HepG2 (cell line): ENCODE data around the gene RAPGEF6. TPM values are rescaled to one million over a fixed set of nuclear protein-coding genes. Genes with fewer than 3 reads are reported as not detected.

Experiments
- ATAC-seq: fragments of 200-7000 bp; cut with Tn5 transposase; 3 replicates; pipeline ENCODE4 v1.9.1; 2020; ENCODE audit warnings: mild to moderate bottlenecking, moderate library complexity
- BruUV-seq: library from RNA; stranded (reverse); fragments of 400-500 nt; replicated peaks from 2 replicates; lab custom pipeline; 2021; lab: Mats Ljungman, UMichigan
- CTCF ChIA-PET: fragments of 300-600 bp; formaldehyde crosslinking; extraction: SDS; loops from one replicate; lab custom pipeline; 2021; ENCODE audit warnings: low total read pairs, inconsistent platforms, low intra/inter-chr PET ratio; lab: Yijun Ruan, JAX
- POLR2A ChIA-PET: fragments of 350-600 bp; sonication (Branson Sonifier 250); formaldehyde crosslinking; loops from one replicate; lab custom pipeline; 2020; ENCODE audit warnings: antibody characterized with exemption, inconsistent platforms; lab: Yijun Ruan, JAX
- DNase-seq: peaks from one replicate; pipeline ENCODE4 v3.0.0-alpha.2; 2015; ENCODE audit warnings: low spot score
- FAIRE-seq: peaks from 3 replicates; lab custom pipeline; 2011; peaks lifted over from hg19 to GRCh38; lab: Jason Lieb, UNC
- H2AFZ ChIP-seq: one replicate; pipeline ENCODE4 v1.6.1; 2011; ENCODE audit warnings: low read length, inconsistent platforms
- H3K27ac ChIP-seq: fragments of 300-600 bp; 3 replicates; pipeline ENCODE4 v1.8.0; 2011; ENCODE audit warnings: mixed run types, mild to moderate bottlenecking, mixed read lengths, low read length, inconsistent platforms; ENCODE audit not compliant: insufficient read depth; ENCODE audit errors: extremely low read length
- H3K27me3 ChIP-seq, 2 experiments: fragments of 200-600 bp in 1 of 2; 2 replicates in 1 of 2; 3 replicates in 1 of 2; pipeline versions ENCODE4 v1.6.0 to v1.8.0; 2011; ENCODE audit warnings: low read length in 2 of 2, mild to moderate bottlenecking in 2 of 2, moderate library complexity in 2 of 2, inconsistent platforms in 1 of 2; ENCODE audit not compliant: insufficient read depth in 2 of 2, control insufficient read depth in 1 of 2
- H3K36me3 ChIP-seq, 2 experiments: fragments of 200-600 bp in 1 of 2; replicated peaks in 1 of 2; 2 replicates in 1 of 2; 3 replicates in 1 of 2; pipeline versions ENCODE4 v1.5.1 to v1.8.0; 2011; ENCODE audit warnings: low read length in 2 of 2, inconsistent platforms in 1 of 2; ENCODE audit not compliant: insufficient read depth in 2 of 2, control insufficient read depth in 1 of 2
- H3K4me1 ChIP-seq: 2 replicates; pipeline ENCODE4 v1.5.1; 2012; ENCODE audit warnings: low read length, inconsistent platforms; ENCODE audit not compliant: insufficient read depth
- H3K4me2 ChIP-seq: 2 replicates; pipeline ENCODE4 v1.6.0; 2011; ENCODE audit warnings: low read depth, low read length, inconsistent platforms
- H3K4me3 ChIP-seq, 3 experiments: fragments of 200-600 bp in 1 of 3; sonication (generic), shearing (Covaris generic) in 1 of 3; replicated peaks in 1 of 3; 2 replicates each; pipeline ENCODE4 v1.5.1; 2011 to 2016; ENCODE audit warnings: low read length in 3 of 3, inconsistent platforms in 2 of 3, low read depth in 2 of 3, mild to moderate bottlenecking in 2 of 3, control low read depth in 1 of 3, mixed read lengths in 1 of 3; ENCODE audit not compliant: insufficient read depth in 1 of 3
- H3K79me2 ChIP-seq: one replicate; pipeline ENCODE4 v1.6.1; 2011; ENCODE audit warnings: low read length, inconsistent platforms; ENCODE audit not compliant: insufficient read depth
- H3K9ac ChIP-seq: 2 replicates; pipeline ENCODE4 v1.6.0; 2011; ENCODE audit warnings: mild to moderate bottlenecking, low read depth, low read length, inconsistent platforms; ENCODE audit not compliant: insufficient read depth
- H3K9me3 ChIP-seq: 2 replicates; pipeline ENCODE4 v1.5.1; 2012; ENCODE audit warnings: mild to moderate bottlenecking, low read length
- H4K20me1 ChIP-seq: 2 replicates; pipeline ENCODE4 v1.6.0; 2011; ENCODE audit warnings: inconsistent platforms, mild to moderate bottlenecking, low read length, moderate library complexity; ENCODE audit not compliant: insufficient read depth
- HMGA1 ChIP-seq: sonication (generic); formaldehyde crosslinking; conservative IDR thresholded peaks from 2 replicates; pipeline ENCODE4 v1.4.0; 2020; ENCODE audit warnings: missing genetic modification reagents
- MAFF ChIP-seq: IDR thresholded peaks from 2 replicates; pipeline ENCODE4 v1.6.1; 2011; ENCODE audit warnings: low read depth, low read length, improper control_type of control experiment
- MAFK ChIP-seq, 2 experiments: IDR thresholded peaks in 1 of 2; conservative IDR thresholded peaks in 1 of 2; 2 replicates each; pipeline ENCODE4 v1.6.1; 2011; ENCODE audit warnings: improper control_type of control experiment in 2 of 2, low read length in 2 of 2
- ZBTB40 ChIP-seq, 2 experiments: fragments of 450-650 bp in 1 of 2; sonication (generic) in 1 of 2; formaldehyde crosslinking in 1 of 2; IDR thresholded peaks; 2 replicates each; pipeline versions ENCODE4 v1.6.1 to v1.8.0; 2016 to 2022; ENCODE audit warnings: antibody characterized with exemption in 1 of 2, mild to moderate bottlenecking in 1 of 2, missing genetic modification reagents in 1 of 2
- ZNF230 ChIP-seq: sonication (generic); formaldehyde crosslinking; IDR thresholded peaks from 2 replicates; pipeline ENCODE4 v1.4.0; 2020; ENCODE audit warnings: mild to moderate bottlenecking, missing genetic modification reagents
- ZNF354B ChIP-seq: sonication (generic); formaldehyde crosslinking; IDR thresholded peaks from 2 replicates; pipeline ENCODE4 v1.8.0; 2022; ENCODE audit warnings: mild to moderate bottlenecking, missing genetic modification reagents
- ZNF720 ChIP-seq: sonication (generic); formaldehyde crosslinking; IDR thresholded peaks from 2 replicates; pipeline ENCODE4 v1.4.0; 2020; ENCODE audit warnings: missing genetic modification reagents
- ZNF724P ChIP-seq: sonication (generic); formaldehyde crosslinking; IDR thresholded peaks from 2 replicates; pipeline ENCODE4 v1.8.0; 2022; ENCODE audit warnings: missing genetic modification reagents, borderline replicate concordance
- WGBS: methylation state at CpG from one replicate; pipeline ENCODE4 v1.1.6; 2017; ENCODE audit warnings: low lambda C conversion rate; 5-methylcytosine and 5-hydroxymethylcytosine counted together
- in situ Hi-C: cut with HindIII; loops from 2 replicates; pipeline ENCODE4 v1.10.0; 2017; ENCODE audit warnings: low pct_unique_long_range_greater_than_20kb; ENCODE audit not compliant: extremely low pct_ligation_motif_present
- intact Hi-C: fragments of 100-400 bp; cut with micrococcal nuclease; formaldehyde crosslinking; loops from one replicate; pipeline ENCODE4 v1.10.0; 2022; ENCODE audit not compliant: unreplicated experiment
- polyA plus RNA-seq, 8 experiments: library from polyadenylated mRNA; depleted of rRNA in 3 of 8; stranded (reverse) in 7 of 8; unstranded in 1 of 8; fragments of >200 nt; fragmentation: Illumina TruSeq in 4 of 8; extraction: Trizol in 4 of 8; gene quantifications; 2 replicates each; pipeline versions ENCODE4 v1.2.1 to v1.2.3, GENCODE V29; 2011 to 2016; ENCODE audit warnings: low read depth in 4 of 8, missing spikeins in 1 of 8, mixed read lengths in 1 of 8; ENCODE audit not compliant: insufficient read depth in 1 of 8
- total RNA-seq, 5 experiments: library from RNA; depleted of rRNA; stranded (reverse); fragments of >200 nt; fragmentation: Illumina TruSeq; extraction: Trizol; gene quantifications; 2 replicates each; pipeline ENCODE4 v1.2.3, GENCODE V29; 2016; ENCODE audit warnings: low read depth in 1 of 5

The RAPGEF6 gene
- total and polyA plus RNA-seq, 2 of the 13 experiments (the other 11 are each of a cell fraction or from before 2014, with no cell fraction given): 7.7 to 24.6 TPM

GRCh38 chr5:131514316-131515283, 120.4 kb downstream of the RAPGEF6 start:
- intact Hi-C loops: no loop called here
- Histone ChIP-seq H4K20me1 (no peaks in the 10 kb centered on the region), H3K36me3 (peaks cover 10 to 43% of the 10 kb centered on the region in 2 experiments; a peak in 4 of 5 replicates), H3K4me3 (no peak overlapping the region), H3K9me3 (no peaks in the 10 kb centered on the region), H3K27me3 (no peaks in the 10 kb centered on the region), H3K4me2 (no peak overlapping the region), H3K9ac (no peak overlapping the region), H3K79me2 (no peaks in the 10 kb centered on the region), H3K4me1 (0 out of 2 replicates have a peak, but pooled peaks cover 4% of the 10 kb centered on the region), H3K27ac (no peak overlapping the region), H2AFZ (no peak overlapping the region)
- CTCF ChIA-PET: no interaction called here
- no peak for FAIRE-seq
- 96% methylated on average over 6 of the region's 6 CpGs for WGBS
- no peak for DNase-seq
- TF ChIP-seq ZNF354B (no peak), MAFK (conservative IDR thresholded peaks at IDR 0.05 in 1 of 2, IDR thresholded peaks at IDR 0.05 in 1 of 2; ENCODE audit: low read length in 2 of 2) (peak; percentile 44 to 75), ZNF720 (CRISPR knock-in tag) (no peak), MAFF (peak; percentile 65), HMGA1 (CRISPR knock-in tag) (no peak)
- POLR2A ChIA-PET: no interaction called here
- no TSS peak for BruUV-seq
- no peak for ATAC-seq
- in situ Hi-C loops: no loop called here

GRCh38 chr5:131513780-131514179, 121.2 kb downstream of the RAPGEF6 start:
- POLR2A ChIA-PET: no interaction called here
- Histone ChIP-seq H3K27me3 (no peaks in the 10 kb centered on the region), H3K27ac (no peak overlapping the region), H3K4me2 (no peak overlapping the region), H3K9ac (no peak overlapping the region), H3K4me3 (no peak overlapping the region), H3K36me3 (peaks cover 10 to 36% of the 10 kb centered on the region in 2 experiments; a peak in 4 of 5 replicates), H2AFZ (no peak overlapping the region), H3K9me3 (no peaks in the 10 kb centered on the region), H3K79me2 (no peaks in the 10 kb centered on the region), H3K4me1 (0 out of 2 replicates have a peak, but pooled peaks cover 4% of the 10 kb centered on the region), H4K20me1 (no peaks in the 10 kb centered on the region)
- no peak for DNase-seq
- CTCF ChIA-PET: no interaction called here
- no peak for FAIRE-seq
- 94% methylated on average over 6 of the region's 6 CpGs for WGBS
- BruUV-seq: no TSS peak
- intact Hi-C loops (no loop called here), in situ Hi-C loops (no loop called here)
- ATAC-seq: no peak
- TF ChIP-seq ZNF230 (CRISPR knock-in tag): no peak
- TF ChIP-seq ZNF724P (CRISPR knock-in tag): no peak
- no peak for TF ChIP-seq ZBTB40 (IDR thresholded peaks at IDR 0.05)
- no peak for TF ChIP-seq ZBTB40 (CRISPR knock-in tag; IDR thresholded peaks at IDR 0.05)
